HL-60 (cell line): Measurements from ENCODE around the gene EHD4.

ENCODE experiments used
- POLR2AphosphoS5 ChIP-seq: IDR thresholded peaks from 2 replicates; pipeline ENCODE4 v1.6.1; 2012; ENCODE audit warnings: low read depth
- TF ChIP-seq, protein P1 (sequence below): IDR thresholded peaks from one replicate; pipeline ENCODE4 v1.5.1; 2011; ENCODE audit warnings: low read length, control low read depth, inconsistent platforms; ENCODE audit not compliant: insufficient read depth

DNA sequence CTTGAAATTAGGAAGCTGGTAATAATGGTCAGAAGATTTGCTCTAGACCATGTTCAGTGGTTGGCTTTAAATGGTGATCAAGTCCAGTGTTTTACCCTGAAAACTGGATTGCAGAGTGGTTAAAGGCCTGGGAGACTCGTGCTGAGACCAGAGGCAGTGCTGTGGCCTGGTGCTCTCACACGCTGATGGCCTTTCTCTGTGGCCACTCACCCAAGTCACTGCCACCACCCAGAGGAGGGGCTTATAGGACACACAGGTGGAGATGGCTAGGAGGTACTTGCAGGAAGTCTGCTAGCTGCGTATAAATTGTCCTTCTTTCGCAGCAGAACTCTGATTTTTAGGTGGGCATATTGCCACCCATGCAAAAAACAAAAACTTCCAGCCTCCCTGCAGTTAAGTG lies 6.2 kb upstream of the EHD4 start:
- no peak for TF ChIP-seq POLR2AphosphoS5
- TF ChIP-seq, protein P1, sequence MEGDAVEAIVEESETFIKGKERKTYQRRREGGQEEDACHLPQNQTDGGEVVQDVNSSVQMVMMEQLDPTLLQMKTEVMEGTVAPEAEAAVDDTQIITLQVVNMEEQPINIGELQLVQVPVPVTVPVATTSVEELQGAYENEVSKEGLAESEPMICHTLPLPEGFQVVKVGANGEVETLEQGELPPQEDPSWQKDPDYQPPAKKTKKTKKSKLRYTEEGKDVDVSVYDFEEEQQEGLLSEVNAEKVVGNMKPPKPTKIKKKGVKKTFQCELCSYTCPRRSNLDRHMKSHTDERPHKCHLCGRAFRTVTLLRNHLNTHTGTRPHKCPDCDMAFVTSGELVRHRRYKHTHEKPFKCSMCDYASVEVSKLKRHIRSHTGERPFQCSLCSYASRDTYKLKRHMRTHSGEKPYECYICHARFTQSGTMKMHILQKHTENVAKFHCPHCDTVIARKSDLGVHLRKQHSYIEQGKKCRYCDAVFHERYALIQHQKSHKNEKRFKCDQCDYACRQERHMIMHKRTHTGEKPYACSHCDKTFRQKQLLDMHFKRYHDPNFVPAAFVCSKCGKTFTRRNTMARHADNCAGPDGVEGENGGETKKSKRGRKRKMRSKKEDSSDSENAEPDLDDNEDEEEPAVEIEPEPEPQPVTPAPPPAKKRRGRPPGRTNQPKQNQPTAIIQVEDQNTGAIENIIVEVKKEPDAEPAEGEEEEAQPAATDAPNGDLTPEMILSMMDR = no peak
